HG02973 (cell line): ENCODE results near the gene OSBPL6.

Experiments used
- ATAC-seq: cut with Tn5 transposase; IDR thresholded peaks from one replicate; pipeline ENCODE4 v1.9.1; 2021; ENCODE audit warnings: moderate library complexity; ENCODE audit not compliant: unreplicated experiment

Gene OSBPL6

GRCh38 chr2:178269438-178270224 is 75.3 kb downstream of the OSBPL6 start:
- ATAC-seq = no peak

DNA sequence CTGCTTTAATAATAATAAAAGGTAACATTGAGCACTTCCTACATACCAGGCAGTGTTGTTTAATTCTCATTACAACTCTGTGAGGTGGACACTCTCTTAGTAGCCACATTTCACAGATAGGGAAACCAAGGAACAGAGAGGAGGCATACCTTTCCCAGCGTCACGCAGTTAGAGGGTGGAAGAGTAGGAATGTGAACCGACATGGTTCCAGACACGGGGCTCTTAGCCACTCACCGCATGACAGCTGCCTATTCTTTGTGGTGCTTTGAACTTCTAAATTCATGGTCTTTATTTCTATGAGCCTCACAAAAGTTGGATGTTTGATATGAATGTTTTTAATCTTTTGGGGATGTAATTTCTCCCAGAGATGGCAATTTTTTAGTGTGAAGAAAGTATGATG is 76.0 kb downstream of the OSBPL6 start:
- ATAC-seq = no peak

DNA sequence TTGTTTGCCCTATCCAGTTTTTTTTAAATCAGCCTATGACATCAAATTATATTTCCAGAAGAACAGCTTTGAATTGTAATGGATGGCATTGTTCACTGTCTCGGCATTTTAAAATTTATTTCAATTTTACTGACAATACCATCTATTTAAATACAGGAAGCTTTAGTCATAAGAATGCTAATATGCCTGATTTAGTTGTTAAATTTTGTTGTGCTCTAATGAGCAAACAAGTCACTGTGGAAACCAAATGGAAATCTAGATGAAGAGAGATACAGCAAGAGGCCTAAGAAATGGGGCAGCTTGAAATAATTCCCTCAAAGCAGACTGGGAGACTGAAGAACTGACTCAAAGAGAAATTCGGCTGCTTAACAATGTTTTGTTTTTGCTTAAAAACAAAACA is 76.8 kb downstream of the OSBPL6 start:
- no peak for ATAC-seq

DNA sequence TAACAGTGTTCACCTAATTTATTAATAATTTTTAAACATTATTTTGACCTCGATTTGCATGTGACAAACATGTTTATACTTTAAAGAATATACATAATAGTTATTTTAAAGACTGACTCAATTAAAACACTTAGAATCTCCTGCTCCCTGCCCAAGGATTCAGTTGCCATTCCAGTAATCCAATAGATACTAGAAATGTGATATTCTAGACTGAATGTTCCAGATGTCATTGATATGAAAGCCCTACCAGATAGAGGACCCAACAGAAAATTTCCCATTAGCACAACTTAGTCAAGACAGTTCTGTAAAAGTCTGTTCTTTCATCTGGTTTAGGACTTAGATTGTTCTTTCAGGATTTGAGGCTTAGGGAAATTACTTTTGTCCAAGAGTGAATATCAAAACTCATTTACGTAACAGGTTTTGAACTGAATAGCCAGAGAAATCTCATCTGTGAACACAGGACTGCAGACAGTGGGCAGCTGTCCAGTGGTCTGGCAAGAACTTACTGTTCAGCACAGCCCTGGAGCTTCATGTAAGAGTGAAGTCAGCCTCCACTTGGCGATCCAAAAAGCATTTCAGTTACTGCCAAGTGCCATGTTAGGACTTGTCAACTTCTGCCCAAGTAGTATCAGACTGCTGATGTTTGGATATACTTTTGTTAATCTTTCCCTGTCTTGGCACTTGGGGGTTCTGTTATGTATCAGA is 77.5 kb downstream of the OSBPL6 start:
- no peak for ATAC-seq

GRCh38 chr2:178273787-178274360 is 79.6 kb downstream of the OSBPL6 start:
- ATAC-seq = no peak

DNA sequence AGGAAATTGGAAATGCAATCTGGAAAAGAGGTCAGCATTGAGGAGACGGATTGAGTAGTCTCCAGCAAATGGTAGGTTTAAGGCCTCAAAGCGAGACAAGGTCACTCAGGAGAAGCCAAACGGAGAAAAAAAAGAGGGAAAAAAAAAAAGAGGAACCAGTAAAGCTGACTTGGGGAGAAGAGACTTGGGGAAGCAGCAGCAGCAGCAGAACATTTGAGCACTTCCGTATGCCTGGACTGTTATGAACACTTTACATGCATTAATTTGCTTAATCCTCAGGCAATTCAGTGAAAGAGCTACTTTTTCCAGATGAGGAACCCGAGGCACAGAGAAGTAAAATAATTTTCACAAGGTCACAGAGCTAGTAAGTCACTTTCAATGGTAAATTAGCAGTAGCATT is 81.3 kb downstream of the OSBPL6 start:
- no peak for ATAC-seq

DNA sequence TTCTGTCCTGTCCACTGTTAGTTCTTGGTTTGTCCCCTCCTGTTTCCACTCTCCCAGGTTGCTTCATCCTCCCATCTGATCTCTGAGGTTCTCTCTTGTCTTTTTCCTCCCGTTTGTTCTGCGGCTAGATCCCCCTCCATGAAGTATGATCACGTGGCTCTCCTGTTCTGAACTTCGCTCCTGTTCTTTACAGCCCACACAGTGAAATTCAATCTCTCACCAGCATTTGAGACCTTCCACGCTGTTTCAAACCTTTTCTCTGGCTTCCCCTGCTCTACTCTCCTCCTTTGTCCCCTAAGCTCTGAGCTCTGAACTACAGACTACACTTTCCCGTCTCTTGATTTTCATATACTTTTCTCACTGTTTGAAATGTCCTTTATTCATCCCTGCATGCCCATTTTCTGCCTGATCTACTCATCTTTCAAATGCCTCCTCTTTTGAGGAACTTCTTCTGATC is 83.5 kb downstream of the OSBPL6 start:
- no peak for ATAC-seq

GRCh38 chr2:178279142-178279541 is 84.8 kb downstream of the OSBPL6 start:
- no peak for ATAC-seq

GRCh38 chr2:178279636-178280035 is 85.3 kb downstream of the OSBPL6 start:
- ATAC-seq = no peak

- ATAC-seq = peak; percentile 88
Observed at GRCh38 chr2:178280244-178280852, 86.0 kb downstream of the OSBPL6 start.

- no peak for ATAC-seq
Observed at GRCh38 chr2:178282075-178282815, 87.9 kb downstream of the OSBPL6 start.

GRCh38 chr2:178283341-178283918 is 89.1 kb downstream of the OSBPL6 start:
- no peak for ATAC-seq

- ATAC-seq = no peak
Observed at GRCh38 chr2:178284613-178285286, 90.4 kb downstream of the OSBPL6 start.

DNA sequence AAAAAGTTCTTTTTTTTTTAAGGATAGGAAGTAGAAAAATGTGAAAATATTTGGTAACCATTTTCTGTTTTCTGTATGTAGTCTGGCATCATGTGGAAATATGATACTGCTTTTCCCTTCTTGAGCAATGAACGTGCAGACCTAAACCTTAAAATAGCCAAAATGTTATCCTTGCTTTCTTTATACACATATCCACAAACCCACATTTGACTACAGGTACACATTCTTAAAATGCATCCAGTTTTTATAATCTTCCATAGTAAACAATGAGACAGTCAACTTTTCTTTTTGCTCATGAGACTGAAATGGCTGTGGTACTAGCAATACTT is 90.9 kb downstream of the OSBPL6 start:
- ATAC-seq = no peak

DNA sequence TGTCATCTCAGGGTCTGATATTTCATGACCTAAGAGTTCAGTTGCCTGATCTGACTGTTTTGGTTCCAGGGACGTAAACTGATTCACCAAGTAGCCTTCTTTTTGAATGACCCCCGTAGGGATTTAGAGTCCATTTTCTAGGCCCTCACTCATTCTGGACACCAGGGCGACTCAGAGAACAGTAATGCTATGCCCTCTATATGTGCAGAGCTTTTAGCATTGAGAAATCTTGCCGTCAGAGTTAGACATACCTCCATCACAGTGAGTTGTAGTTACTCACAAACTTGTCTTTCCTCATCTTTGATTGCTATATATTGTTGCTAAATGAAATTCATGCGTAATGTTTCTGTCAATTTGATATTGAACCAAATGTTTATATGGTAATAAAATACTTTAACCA is 92.3 kb downstream of the OSBPL6 start:
- no peak for ATAC-seq

GRCh38 chr2:178287652-178288344 is 93.5 kb downstream of the OSBPL6 start:
- no peak for ATAC-seq

- ATAC-seq = no peak
Observed at GRCh38 chr2:178291703-178292102, 97.4 kb downstream of the OSBPL6 start.

DNA sequence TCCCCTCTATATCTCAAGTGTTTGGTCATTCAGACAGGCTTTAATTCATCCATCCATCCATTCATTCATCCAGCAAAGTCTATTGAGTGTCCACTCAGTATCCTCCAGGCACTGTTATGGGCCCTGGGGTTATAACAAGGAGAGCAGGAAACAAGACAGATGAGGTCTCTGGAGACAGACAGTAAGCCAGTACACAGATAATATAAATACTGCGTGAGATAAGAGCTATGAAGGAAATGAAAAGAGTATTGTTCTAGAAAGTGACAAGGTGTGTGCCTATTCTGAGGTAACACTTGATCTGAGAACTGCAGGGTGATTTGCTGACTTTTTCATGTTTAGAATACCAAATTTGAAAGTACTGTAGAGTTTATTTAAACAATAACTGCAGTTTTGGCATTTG is 98.3 kb downstream of the OSBPL6 start:
- no peak for ATAC-seq

- no peak for ATAC-seq
Observed at GRCh38 chr2:178295115-178295514, 100.8 kb downstream of the OSBPL6 start.

- no peak for ATAC-seq
Observed at GRCh38 chr2:178295906-178296305, 101.6 kb downstream of the OSBPL6 start.
